ENCODE data around the gene SCD.

Gene SCD

GRCh38 chr10:100401631-100402328 is 54.7 kb downstream of the SCD start:
- no peak for DNase-seq

- DNase-seq, result no peak
Measured at GRCh38 chr10:100403734-100404133, 56.7 kb downstream of the SCD start.

- DNase-seq, result no peak
Measured at GRCh38 chr10:100413173-100413572, 66.1 kb downstream of the SCD start.

Data from T-helper 2 cell (primary cell).